Stimulated activated CD8-positive, alpha-beta memory T cell treated with anti-CD3 and anti-CD28 coated beads, Interleukin-12 subunit alpha, Interleukin-12 subunit beta, amount 100 ng/mL, for 24 hours (primary cell): ENCODE results near the gene FUT3.
"Not testable (repeated sequence)": the region's sequence is repeated elsewhere in the genome, so short reads cannot be mapped to it uniquely, and the experiment has no call there.

Experiments
- DNase-seq: peaks from one replicate; pipeline ENCODE4 v3.0.0-alpha.2; 2020; ENCODE audit errors: extremely low read depth

FUT3 gene

DNA sequence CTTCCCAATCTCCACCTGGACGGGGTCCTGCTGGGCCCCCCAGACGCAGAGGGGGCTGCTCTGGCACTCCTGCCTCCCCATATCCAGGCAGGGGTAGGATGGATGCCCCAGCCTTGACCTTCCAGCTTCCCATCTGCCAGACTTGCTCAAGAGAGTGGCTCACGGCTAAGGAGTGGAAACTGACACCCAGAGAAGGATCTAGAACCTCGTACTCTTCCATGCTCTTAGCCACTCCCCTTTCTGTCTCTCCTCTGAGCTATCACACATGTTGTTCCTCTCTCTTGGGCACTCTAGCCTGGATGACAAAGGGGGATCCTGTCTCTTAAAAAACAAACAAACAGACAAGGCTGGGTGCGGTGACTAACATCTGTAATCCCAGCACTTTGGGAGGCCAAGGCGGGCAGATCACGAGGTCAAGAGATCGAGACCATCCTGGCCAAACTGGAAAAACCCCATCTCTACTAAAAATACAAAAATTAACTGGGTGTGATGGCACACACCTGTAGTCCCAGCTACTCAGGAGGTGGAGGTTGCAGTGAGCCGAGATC lies 31.2 kb upstream of the FUT3 start:
- DNase-seq = no peak

DNA sequence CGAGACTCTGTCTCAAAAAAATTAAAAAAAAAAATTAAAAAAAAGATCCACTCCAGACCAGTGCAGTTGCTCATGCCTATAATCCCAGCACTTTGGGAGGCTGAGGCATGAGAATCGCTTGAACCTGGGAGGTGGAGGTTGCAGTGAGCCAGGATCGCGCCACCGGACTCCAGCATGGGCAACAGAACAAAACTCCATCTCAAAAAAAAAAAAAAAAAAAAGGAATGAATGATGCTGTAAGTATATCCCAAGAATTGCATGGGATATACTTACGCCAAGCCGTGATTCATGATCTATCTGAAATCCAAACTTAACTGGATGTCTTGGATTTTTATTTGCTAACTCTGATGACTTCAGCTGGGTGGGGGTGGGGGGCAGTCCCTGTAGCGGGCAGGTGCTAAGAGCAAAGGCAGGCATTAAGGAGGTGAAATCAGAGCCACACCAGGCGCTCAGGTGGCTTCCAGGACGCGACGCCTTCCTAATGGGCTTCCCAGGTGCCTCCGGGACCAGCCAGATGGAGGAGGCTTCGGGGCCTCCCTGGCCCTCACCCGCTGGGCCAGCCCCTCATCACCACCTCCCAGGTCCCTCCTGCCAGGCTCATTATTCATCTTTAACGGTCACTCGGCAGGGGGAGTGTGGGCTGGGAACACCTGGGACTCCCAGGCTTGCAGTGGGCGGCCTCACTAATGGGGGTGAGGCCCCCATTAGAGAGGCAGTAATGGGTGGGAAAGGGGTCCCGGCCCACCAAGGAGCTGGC lies 30.5 kb upstream of the FUT3 start:
- DNase-seq = no peak

DNA sequence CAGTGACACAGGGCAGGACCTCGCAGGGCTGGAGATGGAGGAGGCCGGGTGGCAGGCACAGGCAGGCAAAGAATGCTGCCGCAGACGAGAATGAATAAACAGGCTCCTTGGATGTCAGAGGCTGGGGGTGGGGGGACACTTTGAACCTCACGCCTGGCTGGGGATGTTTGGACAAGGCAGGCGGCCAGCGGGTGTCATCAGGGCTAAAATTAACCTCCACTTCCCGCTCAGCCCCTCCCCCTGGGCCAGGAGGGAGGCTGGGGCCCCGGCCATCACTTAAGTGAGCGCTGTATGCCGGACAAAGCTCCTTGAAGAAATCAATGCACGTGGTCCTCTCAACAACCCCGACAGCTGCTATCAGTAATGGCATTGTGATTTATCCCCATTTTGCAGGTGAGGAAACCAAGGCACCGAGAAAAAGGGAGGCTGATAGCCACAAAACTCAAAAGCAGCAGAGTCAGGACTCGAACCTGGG lies 29.4 kb upstream of the FUT3 start:
- DNase-seq = no peak

GRCh38 chr19:5880196-5880595 lies 28.9 kb upstream of the FUT3 start:
- no peak for DNase-seq

DNA sequence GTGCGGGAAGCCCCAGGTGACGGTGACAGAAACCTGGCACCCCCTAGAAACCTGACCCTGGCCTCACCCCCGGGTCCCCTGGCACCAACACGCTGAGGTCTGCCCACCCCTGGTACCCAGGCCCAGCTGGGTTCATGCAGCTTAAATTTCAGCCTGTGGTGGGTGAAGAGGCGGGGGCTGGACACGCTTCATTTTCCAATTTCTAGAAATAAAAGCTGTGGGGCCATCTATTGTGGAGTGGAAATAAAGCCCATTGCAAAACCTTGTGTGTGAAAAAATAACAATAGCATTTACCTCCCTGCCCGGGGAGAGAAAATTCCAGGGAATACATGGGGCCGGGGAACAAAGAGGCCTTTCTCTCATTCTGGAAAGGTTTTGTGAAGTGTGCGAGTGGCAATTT lies 26.6 kb upstream of the FUT3 start:
- no peak for DNase-seq

- DNase-seq = no peak
These were observed 26.2 kb upstream of the FUT3 start for GRCh38 chr19:5877427-5877826.

DNA sequence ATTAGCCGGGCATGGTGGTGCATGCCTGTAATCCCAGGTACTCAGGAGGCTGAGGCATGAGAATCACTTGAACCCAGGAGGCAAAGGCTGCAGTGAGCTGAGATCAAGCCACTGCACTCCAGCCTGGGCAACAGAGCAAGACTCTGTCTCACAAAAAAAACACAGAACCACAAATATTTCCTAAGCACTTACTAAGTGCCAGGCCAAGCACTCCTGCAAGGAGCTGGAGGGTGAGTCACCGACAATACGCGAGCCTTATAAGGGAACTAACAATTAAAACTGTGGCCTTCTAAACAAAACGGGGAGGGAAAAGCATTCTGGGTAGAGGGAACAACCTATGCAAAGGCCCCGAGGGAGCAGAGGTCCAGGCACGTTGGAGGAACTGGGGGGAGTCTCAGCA lies 23.2 kb upstream of the FUT3 start:
- DNase-seq = not testable (repeated sequence)

DNA sequence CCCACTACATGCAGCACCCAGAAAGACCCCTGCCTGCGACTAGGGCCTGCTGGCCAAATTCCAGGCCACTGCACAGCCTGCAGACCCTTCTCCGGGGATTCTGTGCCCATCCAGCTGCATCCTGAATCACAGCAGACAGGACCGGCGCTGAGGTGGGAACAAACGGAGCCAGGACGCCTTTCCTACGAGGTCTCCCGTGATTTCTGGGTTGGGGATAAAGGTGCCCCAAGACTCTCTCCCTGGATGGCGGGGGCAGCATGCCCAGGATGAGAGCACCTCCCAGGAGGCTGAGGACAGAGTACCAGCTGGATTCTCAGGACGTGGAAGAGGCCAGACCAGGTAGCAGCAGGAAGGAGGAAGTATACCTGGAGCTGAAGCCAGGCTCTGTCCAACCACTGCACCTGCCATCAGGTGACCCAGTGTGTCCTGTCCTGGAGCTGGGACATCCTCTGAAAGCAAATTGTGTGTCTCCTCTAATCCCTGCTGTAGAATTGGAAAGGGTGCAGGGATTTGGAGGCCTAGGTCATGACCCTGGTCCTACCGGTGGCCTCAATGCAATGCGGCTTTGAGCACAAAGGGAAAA lies 22.5 kb upstream of the FUT3 start:
- DNase-seq = no peak

DNA sequence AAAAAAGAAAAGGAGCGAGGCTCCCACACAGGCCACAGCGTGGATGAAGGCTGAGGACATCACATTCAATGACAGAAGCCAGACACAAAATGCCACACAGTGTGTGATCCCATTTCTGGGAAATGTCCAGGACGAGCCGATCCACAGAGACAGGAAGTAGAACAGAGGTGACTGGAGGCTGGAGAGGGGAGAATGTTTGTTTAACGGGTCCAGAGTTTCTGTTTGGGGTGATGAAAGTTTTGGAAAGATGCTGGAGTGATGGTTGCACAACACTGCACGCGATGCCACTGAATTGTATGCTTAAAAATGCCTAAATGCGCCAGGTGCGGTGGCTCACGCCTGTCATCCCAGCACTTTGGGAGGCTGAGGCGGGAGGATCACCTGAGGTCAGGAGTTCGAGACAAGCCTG lies 19.7 kb upstream of the FUT3 start:
- no peak for DNase-seq

DNA sequence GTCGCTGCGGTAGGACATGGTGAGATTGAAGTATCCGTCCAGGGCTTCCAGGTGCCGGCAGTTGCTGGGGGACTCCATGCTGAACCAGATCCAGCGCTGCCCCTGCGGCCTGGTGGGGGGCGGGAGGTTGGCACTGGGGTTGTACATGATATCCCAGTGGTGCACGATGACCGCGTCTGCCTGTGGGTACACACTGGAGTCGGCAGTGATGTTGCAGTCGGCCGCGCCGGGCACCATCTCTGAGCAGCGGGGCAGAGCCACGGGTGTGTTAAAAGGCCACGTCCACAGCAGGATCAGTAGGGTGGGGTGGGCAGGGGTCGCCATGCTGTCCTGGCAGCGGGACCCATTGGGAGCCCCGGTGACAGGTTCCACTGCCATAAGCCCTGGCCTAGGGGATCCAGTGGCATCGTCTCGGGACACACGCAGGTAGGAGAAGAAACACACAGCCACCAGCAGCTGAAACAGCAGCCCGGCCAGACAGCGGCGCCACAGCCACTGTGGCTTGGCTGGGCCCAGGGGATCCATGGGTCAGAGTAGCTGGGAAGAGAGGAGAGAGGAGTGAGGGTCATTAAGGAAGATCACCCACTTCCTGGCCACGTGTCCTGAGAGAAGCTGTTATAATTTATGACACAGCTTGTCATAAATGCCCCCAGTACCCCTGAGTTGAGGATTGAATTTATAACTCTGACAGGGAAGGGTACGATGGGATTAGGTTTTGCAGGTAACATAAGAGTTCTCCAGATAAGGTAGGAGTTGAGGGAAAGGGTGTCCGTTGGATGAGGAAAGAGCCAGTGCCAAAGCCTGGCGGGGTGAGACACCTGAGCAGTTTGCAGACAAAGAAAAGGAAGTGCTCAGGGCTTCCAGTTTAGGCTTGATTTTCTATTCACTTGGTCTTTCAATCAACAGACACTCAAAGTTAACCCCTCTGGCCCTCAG lies 16.2 kb upstream of the FUT3 start:
- DNase-seq = no peak

GRCh38 chr19:5865772-5866171 lies 14.5 kb upstream of the FUT3 start:
- no peak for DNase-seq

DNA sequence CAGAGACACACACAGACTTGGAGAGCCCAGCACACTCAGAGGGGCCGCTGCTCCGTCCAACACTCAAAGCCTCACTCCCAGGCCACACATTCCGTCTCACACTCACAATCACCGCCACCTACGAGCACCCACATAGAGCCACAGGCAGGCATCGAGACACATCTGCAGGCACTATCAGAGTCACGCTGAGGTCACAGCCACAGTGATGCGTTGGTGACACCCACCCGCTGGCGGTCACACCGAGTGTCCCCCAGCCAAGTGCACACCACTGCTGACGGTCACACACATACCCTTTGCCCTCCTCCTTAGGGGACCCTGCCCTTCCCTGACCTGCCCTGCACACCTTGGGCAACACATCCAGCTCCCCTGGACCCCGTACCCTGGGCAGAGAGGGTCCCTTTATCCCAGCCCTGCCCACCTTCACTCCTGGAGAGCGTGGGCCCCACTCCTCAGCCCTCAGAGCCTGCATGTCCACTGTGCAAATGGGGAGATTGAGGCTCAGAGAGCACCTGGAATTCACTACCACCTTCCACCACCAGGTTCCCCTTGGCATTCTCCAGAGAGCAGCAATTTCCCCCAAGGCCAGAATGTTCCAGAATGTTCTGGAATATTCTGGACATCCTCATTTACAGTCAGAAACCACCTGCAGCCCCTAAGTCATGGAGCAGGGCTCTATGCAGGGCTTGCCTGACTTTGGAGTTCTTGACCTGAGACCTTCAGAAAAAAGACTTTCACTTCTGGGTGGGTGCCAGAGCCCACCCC lies 13.7 kb upstream of the FUT3 start:
- DNase-seq = no peak

DNA sequence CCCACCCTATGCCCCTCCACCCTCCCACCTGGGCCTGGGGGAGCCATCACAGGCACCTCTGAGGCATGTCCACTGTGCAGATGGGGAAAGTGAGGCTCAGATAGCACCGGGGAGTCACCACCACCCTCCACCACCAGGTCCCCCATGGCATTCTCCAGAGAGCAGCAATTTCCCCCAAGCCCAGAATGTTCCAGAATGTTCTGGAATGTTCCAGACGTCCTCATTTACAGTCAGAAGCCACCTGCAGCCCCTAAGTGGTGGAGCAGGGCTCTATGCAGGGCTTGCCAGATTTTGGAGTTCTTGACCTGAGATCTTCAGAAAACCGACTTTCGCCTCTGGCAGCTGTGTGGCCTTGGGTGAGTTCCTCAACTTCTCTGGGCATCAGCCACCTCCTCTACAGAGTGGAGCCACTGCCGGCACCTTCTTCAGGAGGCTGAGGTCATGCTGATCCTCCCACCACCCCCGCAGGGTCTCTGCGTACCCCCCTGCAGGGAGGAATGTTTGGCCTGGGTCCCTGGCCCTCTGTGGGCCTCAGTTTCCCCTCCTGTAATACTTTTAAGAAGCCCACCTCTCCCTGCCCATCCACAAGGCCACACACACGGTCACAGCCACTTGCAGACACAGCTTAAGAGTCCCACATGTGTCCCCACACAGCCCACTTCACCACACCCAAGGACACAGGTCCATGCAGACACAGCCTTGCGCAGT lies 12.9 kb upstream of the FUT3 start:
- DNase-seq = no peak

- DNase-seq = no peak
These were observed 11.9 kb upstream of the FUT3 start for GRCh38 chr19:5863030-5863665.

GRCh38 chr19:5857203-5858081 lies 6.2 kb upstream of the FUT3 start:
- DNase-seq = no peak

- DNase-seq = not testable (repeated sequence)
These were observed 3.9 kb upstream of the FUT3 start for GRCh38 chr19:5855151-5855550.

GRCh38 chr19:5854121-5854520 lies 2.9 kb upstream of the FUT3 start:
- DNase-seq = not testable (repeated sequence)

DNA sequence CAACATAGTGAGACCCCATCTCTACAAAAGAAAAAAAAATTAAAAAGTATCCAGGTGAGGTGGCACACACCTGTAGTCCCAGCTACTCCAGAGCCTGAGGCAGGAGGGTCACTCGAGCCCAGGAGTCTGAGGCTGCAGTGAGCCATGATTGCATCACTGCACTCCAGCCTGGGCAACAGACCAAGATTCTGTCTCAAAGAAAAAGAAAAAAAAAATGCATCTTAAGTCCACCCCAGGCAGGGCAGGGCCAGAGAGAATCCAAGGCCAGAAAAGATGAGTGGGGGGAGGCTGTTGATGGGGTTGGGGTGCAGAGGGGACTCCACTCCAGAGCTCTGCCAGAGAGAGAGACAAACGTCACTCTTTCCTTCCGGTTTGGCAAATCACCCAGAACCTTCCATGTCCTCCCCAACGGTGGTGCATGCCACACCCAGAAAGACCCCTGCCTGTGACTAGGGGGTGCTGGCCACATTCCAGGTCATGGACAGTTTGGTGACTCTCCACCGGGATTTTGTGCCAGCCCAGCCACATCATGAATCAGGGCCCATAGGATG lies 431 bp downstream of the FUT3 start:
- no peak for DNase-seq

DNA sequence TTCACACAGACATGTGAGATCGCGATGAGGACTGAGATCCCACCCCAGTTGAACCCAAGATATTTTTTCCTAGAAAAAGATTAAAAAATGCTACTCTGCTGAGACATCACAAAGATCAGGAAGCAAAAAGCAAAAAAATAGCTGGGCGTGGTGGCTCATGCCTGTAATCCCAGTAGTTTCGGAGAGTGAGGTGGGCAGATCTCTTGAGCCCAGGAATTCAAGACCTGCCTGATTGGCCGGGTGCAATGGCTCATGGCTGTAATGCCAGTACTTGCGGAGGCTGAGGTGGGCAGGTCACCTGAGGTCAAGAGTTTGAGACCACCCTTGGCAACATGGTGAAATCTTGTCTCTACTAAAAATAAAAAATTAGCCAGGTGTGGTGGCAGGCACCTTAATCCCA lies 1.1 kb downstream of the FUT3 start:
- no peak for DNase-seq
